Endothelial cell of umbilical vein (primary cell): ENCODE results near the gene THSD4. TPM values are rescaled to one million over a fixed set of nuclear protein-coding genes. Genes with fewer than 3 reads are reported as not detected.

Source experiments
- BruUV-seq: library from RNA; stranded (reverse); fragments of 400-500 nt; replicated peaks from 2 replicates; lab custom pipeline; 2021; lab: Mats Ljungman, UMichigan
- CTCF ChIA-PET: fragments of 300-600, 350-600 bp; sonication (Branson Sonifier 250); formaldehyde crosslinking; loops from one replicate; lab custom pipeline; 2021; ENCODE audit warnings: antibody characterized with exemption, inconsistent platforms; lab: Charles Lee
- POLR2A ChIA-PET: fragments of 300-600, 350-600 bp; sonication (Branson Sonifier 250); formaldehyde crosslinking; loops from one replicate; lab custom pipeline; 2021; ENCODE audit warnings: antibody characterized with exemption, inconsistent platforms; lab: Charles Lee
- DNase-seq: peaks from one replicate; pipeline ENCODE4 v3.0.0-alpha.2; 2011; ENCODE audit warnings: low read depth, low spot score
- FAIRE-seq: peaks from 2 replicates; lab custom pipeline; 2011; peaks lifted over from hg19 to GRCh38; lab: Jason Lieb, UNC
- H2AFZ ChIP-seq: 2 replicates; pipeline ENCODE4 v1.6.0; 2012; ENCODE audit warnings: low read depth, low read length, control low read depth, inconsistent platforms
- H3K27ac ChIP-seq: 2 replicates; pipeline ENCODE4 v1.5.1; 2011; ENCODE audit warnings: low read depth, mild to moderate bottlenecking, control low read depth, low read length, moderate library complexity; ENCODE audit not compliant: insufficient read depth
- H3K27me3 ChIP-seq, 2 experiments: 2 replicates each; pipeline versions ENCODE4 v1.6.0 to v1.6.1; 2011; ENCODE audit warnings: low read length in 2 of 2, mixed read lengths in 1 of 2; ENCODE audit not compliant: control insufficient read depth in 2 of 2, insufficient read depth in 2 of 2
- H3K36me3 ChIP-seq, 2 experiments: 2 replicates in 1 of 2; 3 replicates in 1 of 2; pipeline ENCODE4 v1.5.1; 2011; ENCODE audit warnings: low read length in 2 of 2, mild to moderate bottlenecking in 1 of 2, moderate library complexity in 1 of 2; ENCODE audit not compliant: control insufficient read depth in 2 of 2, insufficient read depth in 2 of 2; ENCODE audit errors: extremely low read depth in 1 of 2
- H3K4me1 ChIP-seq: 3 replicates; pipeline ENCODE4 v1.5.1; 2011; ENCODE audit warnings: mild to moderate bottlenecking, low read length; ENCODE audit not compliant: control insufficient read depth, insufficient read depth; ENCODE audit errors: extremely low read depth
- H3K4me2 ChIP-seq: 2 replicates; pipeline ENCODE4 v1.6.1; 2011; ENCODE audit warnings: low read length, control low read depth, mixed read lengths; ENCODE audit not compliant: insufficient read depth
- H3K4me3 ChIP-seq, 3 experiments: fragments of 200-600 bp in 1 of 3; sonication (generic), shearing (Covaris generic) in 1 of 3; replicated peaks in 1 of 3; 2 replicates each; pipeline ENCODE4 v1.5.1; 2011 to 2016; ENCODE audit warnings: control low read depth in 3 of 3, low read length in 3 of 3, mild to moderate bottlenecking in 2 of 3, inconsistent platforms in 1 of 3, low read depth in 1 of 3, moderate library complexity in 1 of 3; ENCODE audit not compliant: insufficient read depth in 1 of 3
- H3K79me2 ChIP-seq: 2 replicates; pipeline ENCODE4 v1.6.0; 2012; ENCODE audit warnings: low read length, inconsistent platforms; ENCODE audit not compliant: control insufficient read depth, insufficient read depth
- H3K9ac ChIP-seq: replicated peaks from 2 replicates; pipeline ENCODE3; 2011; ENCODE audit warnings: low read length, control low read depth; ENCODE audit not compliant: insufficient read depth; ENCODE audit errors: extremely low read depth
- H3K9me1 ChIP-seq: replicated peaks from 3 replicates; pipeline ENCODE4 v1.6.0; 2011; ENCODE audit warnings: mild to moderate bottlenecking, low read length; ENCODE audit not compliant: control insufficient read depth, insufficient read depth; ENCODE audit errors: extremely low read depth
- H3K9me3 ChIP-seq: replicated peaks from 2 replicates; pipeline ENCODE4 v1.5.1; 2012; ENCODE audit warnings: low read length, inconsistent platforms; ENCODE audit not compliant: control insufficient read depth, insufficient read depth
- H4K20me1 ChIP-seq: replicated peaks from 2 replicates; pipeline ENCODE3; 2011; ENCODE audit warnings: mild to moderate bottlenecking, low read length; ENCODE audit not compliant: control insufficient read depth, insufficient read depth; ENCODE audit errors: extremely low read depth
- CTCF ChIP-seq, 2 donors: IDR thresholded peaks; 1 replicate in 1 of 2; 2 replicates in 1 of 2; pipeline ENCODE4 v1.5.1; 2011; ENCODE audit warnings: low read length in 2 of 2, mild to moderate bottlenecking in 2 of 2, moderate library complexity in 2 of 2, control low read depth in 1 of 2, inconsistent platforms in 1 of 2, low read depth in 1 of 2; ENCODE audit not compliant: insufficient read depth in 1 of 2; ENCODE audit errors: extremely low read depth in 1 of 2
- EZH2 ChIP-seq: IDR thresholded peaks from 2 replicates; pipeline ENCODE4 v1.6.1; 2012; ENCODE audit warnings: borderline replicate concordance, low read depth, mild to moderate bottlenecking, moderate library complexity, low read length, inconsistent platforms; ENCODE audit not compliant: severe bottlenecking
- FOS ChIP-seq: IDR thresholded peaks from 2 replicates; pipeline ENCODE4 v1.6.1; 2011; ENCODE audit warnings: mild to moderate bottlenecking, low read length, moderate library complexity, borderline replicate concordance; ENCODE audit not compliant: insufficient read depth
- GATA2 ChIP-seq: IDR thresholded peaks from 2 replicates; pipeline ENCODE4 v1.7.0; 2011; ENCODE audit warnings: low read depth, mild to moderate bottlenecking, moderate library complexity, mixed read lengths, low read length; ENCODE audit not compliant: insufficient read length, insufficient read depth
- JUN ChIP-seq: IDR thresholded peaks from 2 replicates; pipeline ENCODE4 v1.6.1; 2011; ENCODE audit warnings: borderline replicate concordance, low read depth; ENCODE audit not compliant: insufficient read length, insufficient read depth
- MAX ChIP-seq: IDR thresholded peaks from 2 replicates; pipeline ENCODE4 v1.6.1; 2011; ENCODE audit not compliant: insufficient read depth, insufficient read length
- MYC ChIP-seq: IDR thresholded peaks from one replicate; pipeline ENCODE4 v1.6.1; 2011; ENCODE audit warnings: mild to moderate bottlenecking, low read depth, low read length
- POLR2A ChIP-seq: IDR thresholded peaks from 2 replicates; pipeline ENCODE4 v1.6.1; 2012; ENCODE audit warnings: low read depth, mild to moderate bottlenecking, control low read depth, low read length
- POLR2AphosphoS5 ChIP-seq: IDR thresholded peaks from 2 replicates; pipeline ENCODE4 v1.6.1; 2012; ENCODE audit warnings: low read depth, mild to moderate bottlenecking, control low read depth, low read length, moderate library complexity; ENCODE audit not compliant: insufficient read depth
- dilution Hi-C: fragments of 300-500 bp; cut with MboI; formaldehyde crosslinking; loops from one replicate; pipeline ENCODE4 v1.15.0; 2019; ENCODE audit warnings: low sequenced_read_pairs; ENCODE audit not compliant: extremely low pct_ligation_motif_present
- intact Hi-C: fragments of 100-400 bp; cut with micrococcal nuclease; formaldehyde crosslinking; loops from one replicate; pipeline ENCODE4 v1.10.0; 2022
- polyA plus RNA-seq, 4 experiments: library from polyadenylated mRNA; depleted of rRNA in 3 of 4; stranded (reverse) in 3 of 4; unstranded in 1 of 4; fragments of >200 nt; gene quantifications; 2 replicates each; pipeline versions ENCODE4 v1.2.1 to v1.2.3, GENCODE V29; 2011 to 2012; ENCODE audit warnings: missing spikeins in 1 of 4
- total RNA-seq: library from RNA; stranded (reverse); gene quantifications from 2 replicates; pipeline ENCODE4 v1.2.3, GENCODE V29; 2021

Gene THSD4
- total and polyA plus RNA-seq, 2 donors (not counting 3 experiments of a cell fraction or from before 2014, with no cell fraction given) = 9.9 to 25.4 TPM

- no TSS peak for BruUV-seq
- no peak overlapping the region for H2AFZ ChIP-seq
- no peak overlapping the region for H3K4me3 ChIP-seq
- dilution Hi-C loops = no loop called here
- POLR2A ChIA-PET = no interaction called here
- H4K20me1 ChIP-seq = no peaks in the 10 kb centered on the region
- H3K27ac ChIP-seq = no peak overlapping the region
- FAIRE-seq (no peak), DNase-seq (no peak)
- H3K4me1 ChIP-seq = peaks cover 13% of the 10 kb centered on the region
- H3K9me3 ChIP-seq = no peaks in the 10 kb centered on the region
- intact Hi-C loops = no loop called here
- no peak overlapping the region for H3K4me2 ChIP-seq
- H3K9ac ChIP-seq = no peak overlapping the region
- CTCF ChIA-PET = no interaction called here
- no peaks in the 10 kb centered on the region for H3K79me2 ChIP-seq
- H3K27me3 ChIP-seq = no peaks in the 10 kb centered on the region
- no peaks in the 10 kb centered on the region for H3K36me3 ChIP-seq
- no peaks in the 10 kb centered on the region for H3K9me1 ChIP-seq
- TF ChIP-seq MAX (no peak), GATA2 (no peak), POLR2AphosphoS5 (no peak), POLR2A (no peak), FOS (no peak), CTCF (IDR thresholded peaks at IDR 0.05; ENCODE audit: extremely low read depth in 1 of 2, insufficient read depth in 1 of 2, low read depth in 1 of 2, low read length in 2 of 2) (no peak), JUN (no peak), EZH2 (no peak), MYC (no peak)
Measured at GRCh38 chr15:71239592-71240364, 124.5 kb downstream of the THSD4 start.
